Upper lobe of left lung (tissue), 4 donors: ENCODE data around the gene RPS3.

ENCODE experiments used
- CTCF ChIP-seq, 6 experiments: fragments of 450-650 bp in 4 of 6; fragments of 200-600 bp in 2 of 6; sonication (generic) in 2 of 6; IDR thresholded peaks; one replicate each; pipeline ENCODE4 v1.5.1; 2016 to 2019; ENCODE audit warnings: antibody characterized with exemption in 6 of 6
- POLR2AphosphoS5 ChIP-seq, 2 donors: sonication (generic); formaldehyde crosslinking; IDR thresholded peaks; one replicate each; pipeline ENCODE4 v1.5.1; 2017; ENCODE audit warnings: antibody characterized with exemption in 2 of 2

GRCh38 chr11:75403037-75403436 is 3.7 kb downstream of the RPS3 start:
- TF ChIP-seq CTCF (IDR thresholded peaks at IDR 0.05) (no peak), POLR2AphosphoS5 (IDR thresholded peaks at IDR 0.05) (no peak)
